Measurements from ENCODE around the gene KRTAP10-9.

DNA sequence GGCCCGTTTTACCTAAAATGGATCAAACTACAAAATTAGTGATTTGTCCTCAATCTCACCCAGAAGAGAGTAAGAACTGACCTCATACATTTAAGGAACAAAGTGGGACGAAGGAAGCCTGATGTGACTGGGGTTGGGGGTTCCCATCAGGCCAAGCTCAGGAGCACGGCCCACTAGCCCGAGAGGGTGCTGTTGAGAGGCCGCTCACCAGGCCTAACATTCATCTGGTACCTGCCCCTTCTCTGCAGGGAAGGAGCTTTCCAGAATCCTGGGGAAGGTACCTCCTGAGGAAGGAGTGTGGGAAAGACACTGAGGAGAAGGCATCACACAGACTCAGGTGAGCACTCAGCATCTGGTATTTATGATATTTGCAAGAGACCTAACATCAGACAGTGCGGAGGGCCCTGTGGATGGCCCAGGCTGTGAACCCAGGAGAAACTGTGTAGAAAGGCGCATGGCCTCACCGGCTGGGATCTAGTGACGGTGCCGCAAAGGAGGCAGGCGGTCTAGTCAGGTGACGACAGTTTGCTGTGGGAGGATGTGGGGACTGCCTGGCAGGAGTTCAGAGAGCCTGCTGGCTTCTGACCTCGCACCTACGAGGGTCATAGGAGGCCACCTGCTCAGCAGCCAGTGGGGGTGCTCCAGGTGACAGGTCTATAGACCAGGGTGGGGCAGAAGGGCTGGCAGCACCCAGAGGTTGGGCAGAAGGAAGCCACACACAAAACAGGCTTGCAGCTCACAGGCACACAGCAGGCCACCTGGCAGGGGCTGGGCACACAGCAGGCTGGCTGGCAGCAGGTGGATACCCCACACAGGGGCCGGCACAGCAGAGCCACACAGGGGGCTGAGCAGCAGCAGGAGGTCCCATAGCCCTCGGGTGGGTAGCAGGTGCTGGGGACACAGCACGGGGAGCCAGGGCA, 27.0 kb downstream of the KRTAP10-9 start:
- TF ChIP-seq, protein P1, sequence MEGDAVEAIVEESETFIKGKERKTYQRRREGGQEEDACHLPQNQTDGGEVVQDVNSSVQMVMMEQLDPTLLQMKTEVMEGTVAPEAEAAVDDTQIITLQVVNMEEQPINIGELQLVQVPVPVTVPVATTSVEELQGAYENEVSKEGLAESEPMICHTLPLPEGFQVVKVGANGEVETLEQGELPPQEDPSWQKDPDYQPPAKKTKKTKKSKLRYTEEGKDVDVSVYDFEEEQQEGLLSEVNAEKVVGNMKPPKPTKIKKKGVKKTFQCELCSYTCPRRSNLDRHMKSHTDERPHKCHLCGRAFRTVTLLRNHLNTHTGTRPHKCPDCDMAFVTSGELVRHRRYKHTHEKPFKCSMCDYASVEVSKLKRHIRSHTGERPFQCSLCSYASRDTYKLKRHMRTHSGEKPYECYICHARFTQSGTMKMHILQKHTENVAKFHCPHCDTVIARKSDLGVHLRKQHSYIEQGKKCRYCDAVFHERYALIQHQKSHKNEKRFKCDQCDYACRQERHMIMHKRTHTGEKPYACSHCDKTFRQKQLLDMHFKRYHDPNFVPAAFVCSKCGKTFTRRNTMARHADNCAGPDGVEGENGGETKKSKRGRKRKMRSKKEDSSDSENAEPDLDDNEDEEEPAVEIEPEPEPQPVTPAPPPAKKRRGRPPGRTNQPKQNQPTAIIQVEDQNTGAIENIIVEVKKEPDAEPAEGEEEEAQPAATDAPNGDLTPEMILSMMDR (conservative IDR thresholded peaks at IDR 0.05) = no peak
- no peak for TF ChIP-seq ZFX (IDR thresholded peaks at IDR 0.05)
